GM12878 (cell line): Measurements from ENCODE around the gene MRPL49. TPM values are rescaled to one million over a fixed set of nuclear protein-coding genes. Genes with fewer than 3 reads are reported as not detected.
A peak's percentile ranks its signal among the peaks of the same experiment; 100 is the strongest.

ENCODE experiments used
- ATAC-seq: fragments of 200-7000 bp; cut with Tn5 transposase; 3 replicates; pipeline ENCODE4 v1.9.1; 2020; ENCODE audit warnings: mild to moderate bottlenecking, moderate library complexity
- BruUV-seq: library from RNA; stranded (reverse); fragments of 400-500 nt; replicated peaks from 2 replicates; lab custom pipeline; 2021; lab: Mats Ljungman, UMichigan
- CTCF ChIA-PET: fragments of 300-600 bp; sonication (Branson Sonifier 250); formaldehyde crosslinking; extraction: SDS; loops from one replicate; lab custom pipeline; 2021; ENCODE audit warnings: inconsistent platforms; lab: Yijun Ruan, JAX
- POLR2A ChIA-PET: fragments of 350-600 bp; formaldehyde crosslinking; extraction: SDS; loops from one replicate; lab custom pipeline; 2021; ENCODE audit warnings: inconsistent platforms; lab: Charles Lee
- RAD21 ChIA-PET: fragments of 300-600 bp; sonication (Branson Sonifier 250); formaldehyde crosslinking; loops from one replicate; lab custom pipeline; 2023; ENCODE audit warnings: antibody characterized with exemption; ENCODE audit not compliant: unreplicated experiment; lab: Charles Lee
- SMC1A ChIA-PET: fragments of 300-600 bp; sonication (Branson Sonifier 250); formaldehyde crosslinking; loops from one replicate; lab custom pipeline; 2023; ENCODE audit not compliant: unreplicated experiment, uncharacterized antibody; lab: Charles Lee
- DNase-seq: peaks from one replicate; pipeline ENCODE4 v3.0.0-alpha.2; 2011; ENCODE audit warnings: low read depth, low spot score
- FAIRE-seq: peaks from 3 replicates; lab custom pipeline; 2011; peaks lifted over from hg19 to GRCh38; lab: Jason Lieb, UNC
- H2AFZ ChIP-seq: 2 replicates; pipeline ENCODE4 v1.6.0; 2011; ENCODE audit warnings: low read depth, low read length, control low read depth; ENCODE audit not compliant: control insufficient read depth
- H3K27ac ChIP-seq: 2 replicates; pipeline ENCODE4 v1.5.1; 2011; ENCODE audit warnings: control low read depth; ENCODE audit not compliant: control insufficient read depth, insufficient read depth
- H3K27me3 ChIP-seq, 2 experiments: replicated peaks in 1 of 2; 2 replicates each; pipeline versions ENCODE4 v1.6.0 to v1.6.1; 2011; ENCODE audit warnings: low read length in 1 of 2; ENCODE audit not compliant: control insufficient read depth in 2 of 2, insufficient read depth in 2 of 2
- H3K36me3 ChIP-seq, 2 experiments: 2 replicates each; pipeline ENCODE4 v1.5.1; 2011; ENCODE audit warnings: low read length in 1 of 2; ENCODE audit not compliant: control insufficient read depth in 2 of 2, insufficient read depth in 2 of 2
- H3K4me1 ChIP-seq: 2 replicates; pipeline ENCODE4 v1.6.1; 2011; ENCODE audit warnings: mild to moderate bottlenecking, low read length, moderate library complexity, mixed read lengths; ENCODE audit not compliant: control insufficient read depth, insufficient read depth
- H3K4me2 ChIP-seq: 2 replicates; pipeline ENCODE4 v1.6.0; 2011; ENCODE audit warnings: control low read depth; ENCODE audit not compliant: control insufficient read depth, insufficient read depth
- H3K4me3 ChIP-seq: fragments of 200-600 bp; sonication (generic); 2 replicates; pipeline ENCODE4 v1.5.1; 2016
- H3K79me2 ChIP-seq: 2 replicates; pipeline ENCODE4 v1.6.0; 2011; ENCODE audit warnings: low read length; ENCODE audit not compliant: control insufficient read depth, insufficient read depth
- H3K9ac ChIP-seq: 2 replicates; pipeline ENCODE4 v1.8.0; 2011; ENCODE audit warnings: low read length, control low read depth, mixed read lengths; ENCODE audit not compliant: control insufficient read depth, insufficient read depth
- H3K9me3 ChIP-seq: replicated peaks from 3 replicates; pipeline ENCODE4 v1.5.1; 2011; ENCODE audit warnings: mild to moderate bottlenecking, low read length; ENCODE audit not compliant: control insufficient read depth, insufficient read depth
- H4K20me1 ChIP-seq: 2 replicates; pipeline ENCODE4 v1.6.0; 2011; ENCODE audit not compliant: control insufficient read depth, insufficient read depth
- CBFB ChIP-seq: IDR thresholded peaks from 2 replicates; pipeline ENCODE4 v1.6.1; 2016; ENCODE audit warnings: antibody characterized with exemption, low read depth
- EED ChIP-seq: sonication (generic); IDR thresholded peaks from 2 replicates; pipeline ENCODE4 v1.6.1; 2016; ENCODE audit warnings: antibody characterized with exemption, low read depth
- NFIC ChIP-seq: IDR thresholded peaks from 2 replicates; pipeline ENCODE4 v1.6.1; 2012; ENCODE audit warnings: low read depth, mild to moderate bottlenecking, inconsistent platforms, low read length, moderate library complexity
- NR2C2 ChIP-seq: IDR thresholded peaks from 2 replicates; pipeline ENCODE4 v1.6.1; 2011; ENCODE audit warnings: borderline replicate concordance, low read depth; ENCODE audit not compliant: control insufficient read depth, insufficient read length
- NR2F1 ChIP-seq: fragments of 450-650 bp; conservative IDR thresholded peaks from 2 replicates; pipeline ENCODE4 v1.6.1; 2017; ENCODE audit warnings: mild to moderate bottlenecking
- WGBS: methylation state at CpG from one replicate; pipeline ENCODE4 v1.1.6; 2016; ENCODE audit warnings: low lambda C conversion rate; ENCODE audit not compliant: insufficient replicate concordance, insufficient coverage; ENCODE audit errors: missing lambda C conversion rate; 5-methylcytosine and 5-hydroxymethylcytosine counted together
- in situ Hi-C: fragments of 300-500 bp; cut with MboI; formaldehyde crosslinking; loops from 9 replicates; pipeline ENCODE4 v1.14.3; 2018; ENCODE audit warnings: mixed read lengths
- intact Hi-C: fragments of 100-400 bp; cut with micrococcal nuclease; formaldehyde crosslinking; loops from one replicate; pipeline ENCODE4 v1.14.2; 2022; ENCODE audit not compliant: unreplicated experiment
- polyA plus RNA-seq, 11 experiments: library from polyadenylated mRNA; depleted of rRNA in 4 of 11; unstranded in 6 of 11; stranded (reverse) in 5 of 11; fragments of >200 nt; fragmentation: Nextera tagmentation in 4 of 11; fragmentation: Illumina TruSeq in 1 of 11; extraction: Ambion mirVana in 4 of 11; extraction: Trizol in 1 of 11; gene quantifications; 1 replicate in 1 of 11; 2 replicates in 10 of 11; pipeline versions ENCODE4 v1.2.1 to v1.2.3, GENCODE V29; 2011 to 2016; ENCODE audit warnings: inconsistent platforms in 2 of 11, missing spikeins in 2 of 11, low read depth in 1 of 11
- total RNA-seq, 4 experiments: library from RNA; depleted of rRNA in 3 of 4; stranded (reverse); fragments of >200 nt in 3 of 4; fragmentation: Illumina TruSeq in 1 of 4; extraction: Trizol in 1 of 4; gene quantifications; 2 replicates each; pipeline versions ENCODE4 v1.2.1 to v1.2.3, GENCODE V29; 2013 to 2021

Gene MRPL49
- total and polyA plus RNA-seq, 10 of the 15 experiments (the other 5 are each of a cell fraction or from before 2014, with no cell fraction given), result 42.0 to 116 (median 71.7) TPM

DNA sequence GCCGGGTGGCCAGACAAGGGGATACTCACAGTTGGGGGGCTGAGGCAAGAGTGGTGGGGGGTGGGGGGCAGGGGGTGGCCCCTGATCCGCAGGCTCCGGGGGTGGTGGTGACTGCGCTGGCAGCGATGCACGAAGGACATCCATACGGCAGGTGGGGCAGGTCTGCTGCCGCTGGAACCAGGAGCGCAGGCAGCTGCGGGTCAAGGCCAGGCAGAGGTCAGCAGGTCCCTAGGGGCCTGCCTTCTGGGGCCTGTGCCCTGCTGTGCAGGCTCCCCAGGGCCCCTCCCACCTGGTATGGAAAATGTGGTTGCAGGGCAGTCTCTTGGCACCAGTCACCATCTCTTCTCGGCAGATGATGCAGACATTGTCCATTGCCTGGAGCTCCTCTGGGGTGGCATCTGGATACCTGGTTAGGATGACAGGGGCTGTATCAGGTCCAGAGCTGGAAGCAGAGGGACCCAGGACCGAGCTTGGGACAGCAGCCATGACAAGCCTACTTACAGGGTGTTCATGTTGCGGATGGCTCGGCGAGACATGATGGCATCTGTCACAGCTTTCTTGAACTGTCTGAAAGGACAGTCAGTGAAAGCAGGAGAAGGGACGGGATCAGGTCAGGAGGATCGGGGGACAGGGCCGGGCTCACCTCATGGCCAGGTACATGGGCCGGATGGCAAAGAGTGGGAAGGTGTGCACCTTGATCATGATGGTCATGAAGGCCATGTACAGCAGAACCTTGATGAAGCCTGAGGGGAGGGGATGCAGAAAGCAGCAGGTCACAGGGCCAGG lies 8.7 kb downstream of the MRPL49 start:
- WGBS, result 53% methylated on average over 18 of the region's 19 CpGs
- 0 out of 2 replicates have a peak, but pooled peaks cover 4% of the 10 kb centered on the region for H4K20me1 ChIP-seq
- in situ Hi-C loops, result no loop called here
- no peak overlapping the region; the same call in 1 of the 2 replicates for H3K4me3 ChIP-seq
- RAD21 ChIA-PET, result interaction anchor here (1.0 to 2.4 kb wide), 6 partner anchors 9 to 51 kb away, joined by 3 to 9 read pairs (median 4); partner anchors contain the start of genes CAPN1, FAU, MRPL49 and TM7SF2
- CTCF ChIA-PET, result interaction anchor here (0.8 to 6.7 kb wide), 5 partner anchors 10 to 198 kb away, joined by 3 to 40 read pairs (median 5); partner anchors contain the start of genes CAPN1, FAU, MRPL49 and ZNHIT2
- DNase-seq, result no peak
- intact Hi-C loops, result loop anchor here (5.0 to 10.0 kb wide), 2 partner anchors 51 to 124 kb away; partner anchors contain the start of gene CAPN1
- peak overlapping the region; percentile 98 for H3K4me2 ChIP-seq
- no peak overlapping the region for H2AFZ ChIP-seq
- H3K9ac ChIP-seq, result 0 out of 2 replicates have a peak overlapping the region, but pooled peaks have one; percentile 12
- ATAC-seq, result no peak
- H3K9me3 ChIP-seq, result no peaks in the 10 kb centered on the region
- SMC1A ChIA-PET, result interaction anchor here (1.0 to 2.3 kb wide), 4 partner anchors 9 to 200 kb away, joined by 3 to 10 read pairs (median 5); partner anchors contain the start of genes CAPN1, FAU and MRPL49
- H3K36me3 ChIP-seq, result peaks cover 25 to 39% of the 10 kb centered on the region in 2 experiments
- peaks cover 44% of the 10 kb centered on the region for H3K79me2 ChIP-seq
- peaks cover 18% of the 10 kb centered on the region for H3K4me1 ChIP-seq
- no peak for FAIRE-seq
- H3K27ac ChIP-seq, result peak overlapping the region; percentile 99
- POLR2A ChIA-PET, result interaction anchor here (0.5 to 1.4 kb wide), 6 partner anchors 9 to 794 kb away, joined by 3 to 6 read pairs (median 4); partner anchors contain the start of genes FAU and MRPL49
- TF ChIP-seq CBFB (no peak), NR2C2 (no peak), EED (no peak), NR2F1 (0 out of 2 replicates have a peak, but pooled peaks have one; percentile 19), NFIC (no peak)
- BruUV-seq, result no TSS peak
- no peaks in the 10 kb centered on the region for H3K27me3 ChIP-seq
